Liver (tissue), 3 donors: ENCODE results near the gene RIMBP2.

Source experiments
- CTCF ChIP-seq: fragments of 150-350 bp; IDR thresholded peaks from 2 replicates; pipeline ENCODE4 v1.5.1; 2017; ENCODE audit warnings: improper control_type of control experiment, low read depth, low read length; ENCODE audit not compliant: missing input control
- EGR1 ChIP-seq, 2 donors: IDR thresholded peaks; 2 replicates each; pipeline ENCODE4 v1.6.1; 2016 to 2018; ENCODE audit warnings: antibody characterized with exemption in 2 of 2, low read depth in 2 of 2
- FOXA2 ChIP-seq: IDR thresholded peaks from 2 replicates; pipeline ENCODE4 v1.6.1; 2016; ENCODE audit warnings: antibody characterized with exemption
- GABPA ChIP-seq, 2 donors: IDR thresholded peaks in 1 of 2; conservative IDR thresholded peaks in 1 of 2; 2 replicates each; pipeline ENCODE4 v1.6.1; 2016; ENCODE audit warnings: antibody characterized with exemption in 2 of 2, mild to moderate bottlenecking in 1 of 2, moderate library complexity in 1 of 2
- RAD21 ChIP-seq, 2 donors: IDR thresholded peaks; 2 replicates each; pipeline ENCODE4 v1.6.1; 2016; ENCODE audit warnings: antibody characterized with exemption in 2 of 2, mild to moderate bottlenecking in 2 of 2
- TAF1 ChIP-seq: conservative IDR thresholded peaks from 2 replicates; pipeline ENCODE4 v1.6.1; 2016; ENCODE audit warnings: antibody characterized with exemption, mild to moderate bottlenecking
- YY1 ChIP-seq: IDR thresholded peaks from 2 replicates; pipeline ENCODE4 v1.6.1; 2016; ENCODE audit warnings: antibody characterized with exemption, mild to moderate bottlenecking
- ZBTB33 ChIP-seq: IDR thresholded peaks from 2 replicates; pipeline ENCODE4 v1.6.1; 2016; ENCODE audit warnings: antibody characterized with exemption
- TF ChIP-seq, protein P1 (sequence below): IDR thresholded peaks from 2 replicates; pipeline ENCODE4 v1.6.1; 2016; ENCODE audit warnings: antibody characterized with exemption
- TF ChIP-seq, protein P2 (sequence below): IDR thresholded peaks from 2 replicates; pipeline ENCODE4 v1.6.1; 2016; ENCODE audit warnings: antibody characterized with exemption, mild to moderate bottlenecking
- donor health status: healthy.
- donor health status: healthy.

GRCh38 chr12:130614530-130614905 lies 101.6 kb downstream of the RIMBP2 start:
- TF ChIP-seq, protein P1, sequence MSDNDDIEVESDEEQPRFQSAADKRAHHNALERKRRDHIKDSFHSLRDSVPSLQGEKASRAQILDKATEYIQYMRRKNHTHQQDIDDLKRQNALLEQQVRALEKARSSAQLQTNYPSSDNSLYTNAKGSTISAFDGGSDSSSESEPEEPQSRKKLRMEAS: no peak
- TF ChIP-seq, protein P2, sequence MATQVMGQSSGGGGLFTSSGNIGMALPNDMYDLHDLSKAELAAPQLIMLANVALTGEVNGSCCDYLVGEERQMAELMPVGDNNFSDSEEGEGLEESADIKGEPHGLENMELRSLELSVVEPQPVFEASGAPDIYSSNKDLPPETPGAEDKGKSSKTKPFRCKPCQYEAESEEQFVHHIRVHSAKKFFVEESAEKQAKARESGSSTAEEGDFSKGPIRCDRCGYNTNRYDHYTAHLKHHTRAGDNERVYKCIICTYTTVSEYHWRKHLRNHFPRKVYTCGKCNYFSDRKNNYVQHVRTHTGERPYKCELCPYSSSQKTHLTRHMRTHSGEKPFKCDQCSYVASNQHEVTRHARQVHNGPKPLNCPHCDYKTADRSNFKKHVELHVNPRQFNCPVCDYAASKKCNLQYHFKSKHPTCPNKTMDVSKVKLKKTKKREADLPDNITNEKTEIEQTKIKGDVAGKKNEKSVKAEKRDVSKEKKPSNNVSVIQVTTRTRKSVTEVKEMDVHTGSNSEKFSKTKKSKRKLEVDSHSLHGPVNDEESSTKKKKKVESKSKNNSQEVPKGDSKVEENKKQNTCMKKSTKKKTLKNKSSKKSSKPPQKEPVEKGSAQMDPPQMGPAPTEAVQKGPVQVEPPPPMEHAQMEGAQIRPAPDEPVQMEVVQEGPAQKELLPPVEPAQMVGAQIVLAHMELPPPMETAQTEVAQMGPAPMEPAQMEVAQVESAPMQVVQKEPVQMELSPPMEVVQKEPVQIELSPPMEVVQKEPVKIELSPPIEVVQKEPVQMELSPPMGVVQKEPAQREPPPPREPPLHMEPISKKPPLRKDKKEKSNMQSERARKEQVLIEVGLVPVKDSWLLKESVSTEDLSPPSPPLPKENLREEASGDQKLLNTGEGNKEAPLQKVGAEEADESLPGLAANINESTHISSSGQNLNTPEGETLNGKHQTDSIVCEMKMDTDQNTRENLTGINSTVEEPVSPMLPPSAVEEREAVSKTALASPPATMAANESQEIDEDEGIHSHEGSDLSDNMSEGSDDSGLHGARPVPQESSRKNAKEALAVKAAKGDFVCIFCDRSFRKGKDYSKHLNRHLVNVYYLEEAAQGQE: no peak
- TF ChIP-seq CTCF (no peak), TAF1 (no peak), ZBTB33 (no peak), FOXA2 (no peak), RAD21 (IDR thresholded peaks at IDR 0.05) (no peak), GABPA (IDR thresholded peaks at IDR 0.05 in 1 of 2, conservative IDR thresholded peaks at IDR 0.05 in 1 of 2) (no peak), YY1 (no peak), EGR1 (IDR thresholded peaks at IDR 0.05; ENCODE audit: low read depth in 2 of 2) (no peak)
